Measurements from ENCODE around the gene RUVBL1.

RUVBL1 gene

GRCh38 chr3:128033102-128033501, 90.5 kb downstream of the RUVBL1 start:
- intact Hi-C loops (cut with micrococcal nuclease) = no loop called here
- Mint-ChIP-seq H3K27ac (no peak overlapping the region), H3K9me3 (no peaks in the 10 kb centered on the region), H3K4me3 (no peak overlapping the region), H3K27me3 (peaks cover 18% of the 10 kb centered on the region), H3K36me3 (ENCODE audit: low read depth) (no peaks in the 10 kb centered on the region), H3K4me1 (ENCODE audit: low read depth) (no peaks in the 10 kb centered on the region)

All from dendritic cell treated with granulocyte-macrophage colony-stimulating factor and Interleukin-4, amounts not matched to agents 40 ng/mL and 50 ng/mL, for 4 days (primary cell).